HepG2 (cell line): ENCODE measurements around the gene PIAS1. TPM values are rescaled to one million over a fixed set of nuclear protein-coding genes. Genes with fewer than 3 reads are reported as not detected.

ENCODE experiments used
- GTF2F1 ChIP-seq: fragments of 150-350 bp; IDR thresholded peaks from 2 replicates; pipeline ENCODE4 v1.6.1; 2014; ENCODE audit warnings: low read length
- MBNL3 ChIP-seq: fragments of 250-450 bp; sonication (Bioruptor Pico); conservative IDR thresholded peaks from 2 replicates; pipeline ENCODE4 v1.8.0; 2022; ENCODE audit warnings: mild to moderate bottlenecking, inconsistent platforms
- NR2F1 ChIP-seq, 2 experiments: fragments of 450-650 bp in 1 of 2; formaldehyde crosslinking in 1 of 2; IDR thresholded peaks; 2 replicates each; pipeline versions ENCODE4 v1.5.0 to v1.6.1; 2016 to 2020; ENCODE audit warnings: mild to moderate bottlenecking in 1 of 2, missing compliant biosample characterization in 1 of 2, missing genetic modification reagents in 1 of 2, moderate library complexity in 1 of 2
- POLR2A ChIP-seq, 2 experiments: IDR thresholded peaks; 2 replicates each; pipeline ENCODE4 v1.6.1; 2011; ENCODE audit warnings: low read depth in 2 of 2, low read length in 2 of 2, mild to moderate bottlenecking in 1 of 2, moderate library complexity in 1 of 2; ENCODE audit not compliant: insufficient read depth in 1 of 2
- SAP130 ChIP-seq: IDR thresholded peaks from 2 replicates; pipeline ENCODE4 v1.6.1; 2016; ENCODE audit warnings: low read depth
- SMAD3 ChIP-seq: sonication (generic); formaldehyde crosslinking; IDR thresholded peaks from 2 replicates; pipeline ENCODE4 v1.4.0; 2020; ENCODE audit warnings: missing genetic modification reagents
- TOPORS ChIP-seq: sonication (generic); formaldehyde crosslinking; IDR thresholded peaks from 2 replicates; pipeline ENCODE4 v1.8.0; 2023; ENCODE audit warnings: mild to moderate bottlenecking, missing genetic modification reagents
- ZFP1 ChIP-seq: IDR thresholded peaks from 2 replicates; pipeline ENCODE4 v1.6.1; 2016
- ZFX ChIP-seq: sonication (generic); formaldehyde crosslinking; IDR thresholded peaks from 2 replicates; pipeline ENCODE4 v1.4.0; 2020; ENCODE audit warnings: mild to moderate bottlenecking, low read depth, missing genetic modification reagents, moderate library complexity
- ZNF296 ChIP-seq: sonication (generic); formaldehyde crosslinking; conservative IDR thresholded peaks from 2 replicates; pipeline ENCODE4 v1.5.0; 2020; ENCODE audit warnings: mild to moderate bottlenecking, missing genetic modification reagents
- ZNF558 ChIP-seq: sonication (generic); formaldehyde crosslinking; IDR thresholded peaks from 2 replicates; pipeline ENCODE4 v1.9.0; 2022; ENCODE audit warnings: mild to moderate bottlenecking, missing genetic modification reagents, borderline replicate concordance
- polyA plus RNA-seq, 8 experiments: library from polyadenylated mRNA; depleted of rRNA in 3 of 8; stranded (reverse) in 7 of 8; unstranded in 1 of 8; fragments of >200 nt; fragmentation: Illumina TruSeq in 4 of 8; extraction: Trizol in 4 of 8; gene quantifications; 2 replicates each; pipeline versions ENCODE4 v1.2.1 to v1.2.3, GENCODE V29; 2011 to 2016; ENCODE audit warnings: low read depth in 4 of 8, missing spikeins in 1 of 8, mixed read lengths in 1 of 8; ENCODE audit not compliant: insufficient read depth in 1 of 8
- total RNA-seq, 5 experiments: library from RNA; depleted of rRNA; stranded (reverse); fragments of >200 nt; fragmentation: Illumina TruSeq; extraction: Trizol; gene quantifications; 2 replicates each; pipeline ENCODE4 v1.2.3, GENCODE V29; 2016; ENCODE audit warnings: low read depth in 1 of 5
- TF ChIP-seq, protein P1 (sequence below): sonication (generic); formaldehyde crosslinking; IDR thresholded peaks from 2 replicates; pipeline ENCODE4 v1.5.0; 2020; ENCODE audit warnings: mild to moderate bottlenecking, missing genetic modification reagents, borderline replicate concordance
- TF ChIP-seq, protein P2 (sequence below): sonication (generic); formaldehyde crosslinking; IDR thresholded peaks from 2 replicates; pipeline ENCODE4 v1.4.0; 2020; ENCODE audit warnings: mild to moderate bottlenecking, missing genetic modification reagents
- TF ChIP-seq, protein P3 (sequence below), 2 experiments: IDR thresholded peaks; 2 replicates each; pipeline ENCODE4 v1.6.1; 2011 to 2012; ENCODE audit warnings: low read length in 2 of 2, borderline replicate concordance in 1 of 2, low read depth in 1 of 2, mild to moderate bottlenecking in 1 of 2, moderate library complexity in 1 of 2

The PIAS1 gene
- total and polyA plus RNA-seq, 2 of the 13 experiments (the other 11 are each of a cell fraction or from before 2014, with no cell fraction given) = 20.7 to 33.7 TPM

DNA sequence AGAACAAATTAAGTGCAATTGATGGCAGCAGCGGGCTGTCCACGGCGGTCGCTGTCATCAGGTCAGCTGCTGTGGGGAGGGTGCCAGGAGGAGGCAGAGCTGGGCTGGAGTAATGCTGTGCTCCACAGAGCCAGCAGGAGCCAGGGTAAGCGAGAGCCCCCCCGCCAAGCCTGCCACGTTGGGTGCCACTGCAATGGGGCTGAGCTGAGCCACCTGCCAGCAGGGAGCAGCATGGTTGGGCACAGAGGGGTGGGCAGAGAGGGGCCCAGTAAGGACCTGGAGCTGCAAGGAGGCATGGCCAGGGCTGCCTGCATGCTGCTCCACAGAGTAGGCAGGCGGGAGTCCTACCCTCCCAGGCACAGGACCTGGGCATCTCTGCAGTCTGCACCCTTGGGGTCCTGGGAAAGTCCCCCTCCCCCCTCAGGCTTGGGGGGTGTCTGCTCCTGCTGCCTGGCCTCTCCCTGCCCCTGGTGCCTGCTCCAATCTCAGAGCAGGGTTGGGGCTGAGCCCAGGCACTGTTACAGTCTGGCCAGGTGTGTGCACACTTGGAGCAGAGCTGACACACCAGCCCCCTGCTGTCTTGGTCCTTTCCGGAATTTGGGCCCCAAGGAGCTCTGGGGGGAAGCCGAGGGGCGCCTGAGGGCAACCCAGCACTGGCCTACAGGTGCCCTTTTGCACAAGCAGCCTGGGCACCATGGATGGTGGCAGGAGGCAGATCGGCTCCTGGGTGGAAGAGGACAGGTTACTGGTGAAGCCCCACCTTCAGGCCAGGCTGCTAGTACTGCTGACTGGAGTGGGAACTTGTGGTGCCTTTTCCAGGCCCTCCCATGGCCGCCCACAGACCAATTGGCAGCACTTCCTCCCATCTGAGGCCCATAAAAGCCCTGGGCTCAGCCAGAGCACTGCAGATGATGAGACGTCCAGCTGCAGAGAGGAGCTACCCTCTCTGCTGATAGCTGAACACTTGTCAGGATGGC is 8.5 kb upstream of the PIAS1 start (continued):
- TF ChIP-seq, protein P1, sequence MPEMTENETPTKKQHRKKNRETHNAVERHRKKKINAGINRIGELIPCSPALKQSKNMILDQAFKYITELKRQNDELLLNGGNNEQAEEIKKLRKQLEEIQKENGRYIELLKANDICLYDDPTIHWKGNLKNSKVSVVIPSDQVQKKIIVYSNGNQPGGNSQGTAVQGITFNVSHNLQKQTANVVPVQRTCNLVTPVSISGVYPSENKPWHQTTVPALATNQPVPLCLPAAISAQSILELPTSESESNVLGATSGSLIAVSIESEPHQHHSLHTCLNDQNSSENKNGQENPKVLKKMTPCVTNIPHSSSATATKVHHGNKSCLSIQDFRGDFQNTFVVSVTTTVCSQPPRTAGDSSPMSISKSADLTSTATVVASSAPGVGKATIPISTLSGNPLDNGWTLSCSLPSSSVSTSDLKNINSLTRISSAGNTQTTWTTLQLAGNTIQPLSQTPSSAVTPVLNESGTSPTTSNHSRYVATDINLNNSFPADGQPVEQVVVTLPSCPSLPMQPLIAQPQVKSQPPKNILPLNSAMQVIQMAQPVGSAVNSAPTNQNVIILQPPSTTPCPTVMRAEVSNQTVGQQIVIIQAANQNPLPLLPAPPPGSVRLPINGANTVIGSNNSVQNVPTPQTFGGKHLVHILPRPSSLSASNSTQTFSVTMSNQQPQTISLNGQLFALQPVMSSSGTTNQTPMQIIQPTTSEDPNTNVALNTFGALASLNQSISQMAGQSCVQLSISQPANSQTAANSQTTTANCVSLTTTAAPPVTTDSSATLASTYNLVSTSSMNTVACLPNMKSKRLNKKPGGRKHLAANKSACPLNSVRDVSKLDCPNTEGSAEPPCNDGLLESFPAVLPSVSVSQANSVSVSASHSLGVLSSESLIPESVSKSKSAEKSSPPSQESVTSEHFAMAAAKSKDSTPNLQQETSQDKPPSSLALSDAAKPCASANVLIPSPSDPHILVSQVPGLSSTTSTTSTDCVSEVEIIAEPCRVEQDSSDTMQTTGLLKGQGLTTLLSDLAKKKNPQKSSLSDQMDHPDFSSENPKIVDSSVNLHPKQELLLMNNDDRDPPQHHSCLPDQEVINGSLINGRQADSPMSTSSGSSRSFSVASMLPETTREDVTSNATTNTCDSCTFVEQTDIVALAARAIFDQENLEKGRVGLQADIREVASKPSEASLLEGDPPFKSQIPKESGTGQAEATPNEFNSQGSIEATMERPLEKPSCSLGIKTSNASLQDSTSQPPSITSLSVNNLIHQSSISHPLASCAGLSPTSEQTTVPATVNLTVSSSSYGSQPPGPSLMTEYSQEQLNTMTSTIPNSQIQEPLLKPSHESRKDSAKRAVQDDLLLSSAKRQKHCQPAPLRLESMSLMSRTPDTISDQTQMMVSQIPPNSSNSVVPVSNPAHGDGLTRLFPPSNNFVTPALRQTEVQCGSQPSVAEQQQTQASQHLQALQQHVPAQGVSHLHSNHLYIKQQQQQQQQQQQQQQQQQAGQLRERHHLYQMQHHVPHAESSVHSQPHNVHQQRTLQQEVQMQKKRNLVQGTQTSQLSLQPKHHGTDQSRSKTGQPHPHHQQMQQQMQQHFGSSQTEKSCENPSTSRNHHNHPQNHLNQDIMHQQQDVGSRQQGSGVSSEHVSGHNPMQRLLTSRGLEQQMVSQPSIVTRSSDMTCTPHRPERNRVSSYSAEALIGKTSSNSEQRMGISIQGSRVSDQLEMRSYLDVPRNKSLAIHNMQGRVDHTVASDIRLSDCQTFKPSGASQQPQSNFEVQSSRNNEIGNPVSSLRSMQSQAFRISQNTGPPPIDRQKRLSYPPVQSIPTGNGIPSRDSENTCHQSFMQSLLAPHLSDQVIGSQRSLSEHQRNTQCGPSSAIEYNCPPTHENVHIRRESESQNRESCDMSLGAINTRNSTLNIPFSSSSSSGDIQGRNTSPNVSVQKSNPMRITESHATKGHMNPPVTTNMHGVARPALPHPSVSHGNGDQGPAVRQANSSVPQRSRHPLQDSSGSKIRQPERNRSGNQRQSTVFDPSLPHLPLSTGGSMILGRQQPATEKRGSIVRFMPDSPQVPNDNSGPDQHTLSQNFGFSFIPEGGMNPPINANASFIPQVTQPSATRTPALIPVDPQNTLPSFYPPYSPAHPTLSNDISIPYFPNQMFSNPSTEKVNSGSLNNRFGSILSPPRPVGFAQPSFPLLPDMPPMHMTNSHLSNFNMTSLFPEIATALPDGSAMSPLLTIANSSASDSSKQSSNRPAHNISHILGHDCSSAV (CRISPR knock-in tag) = no peak
- TF ChIP-seq ZNF558 (CRISPR knock-in tag) (no peak), NR2F1 (CRISPR knock-in tag; IDR thresholded peaks at IDR 0.05) (no peak), SMAD3 (CRISPR knock-in tag) (no peak), ZFX (no peak), MBNL3 (CRISPR knock-in tag) (no peak), GTF2F1 (no peak), POLR2A (IDR thresholded peaks at IDR 0.05; ENCODE audit: insufficient read depth in 1 of 2, low read depth in 2 of 2, low read length in 2 of 2) (peak; percentile 50 to 64; a peak in 3 of 4 replicates), ZNF296 (no peak), TOPORS (CRISPR knock-in tag) (no peak), SAP130 (CRISPR knock-in tag) (peak; percentile 16), ZFP1 (CRISPR knock-in tag) (no peak)
- TF ChIP-seq, protein P2, sequence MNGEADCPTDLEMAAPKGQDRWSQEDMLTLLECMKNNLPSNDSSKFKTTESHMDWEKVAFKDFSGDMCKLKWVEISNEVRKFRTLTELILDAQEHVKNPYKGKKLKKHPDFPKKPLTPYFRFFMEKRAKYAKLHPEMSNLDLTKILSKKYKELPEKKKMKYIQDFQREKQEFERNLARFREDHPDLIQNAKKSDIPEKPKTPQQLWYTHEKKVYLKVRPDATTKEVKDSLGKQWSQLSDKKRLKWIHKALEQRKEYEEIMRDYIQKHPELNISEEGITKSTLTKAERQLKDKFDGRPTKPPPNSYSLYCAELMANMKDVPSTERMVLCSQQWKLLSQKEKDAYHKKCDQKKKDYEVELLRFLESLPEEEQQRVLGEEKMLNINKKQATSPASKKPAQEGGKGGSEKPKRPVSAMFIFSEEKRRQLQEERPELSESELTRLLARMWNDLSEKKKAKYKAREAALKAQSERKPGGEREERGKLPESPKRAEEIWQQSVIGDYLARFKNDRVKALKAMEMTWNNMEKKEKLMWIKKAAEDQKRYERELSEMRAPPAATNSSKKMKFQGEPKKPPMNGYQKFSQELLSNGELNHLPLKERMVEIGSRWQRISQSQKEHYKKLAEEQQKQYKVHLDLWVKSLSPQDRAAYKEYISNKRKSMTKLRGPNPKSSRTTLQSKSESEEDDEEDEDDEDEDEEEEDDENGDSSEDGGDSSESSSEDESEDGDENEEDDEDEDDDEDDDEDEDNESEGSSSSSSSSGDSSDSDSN (CRISPR knock-in tag) = 0 out of 2 replicates have a peak, but pooled peaks have one; percentile 36
- TF ChIP-seq, protein P3, sequence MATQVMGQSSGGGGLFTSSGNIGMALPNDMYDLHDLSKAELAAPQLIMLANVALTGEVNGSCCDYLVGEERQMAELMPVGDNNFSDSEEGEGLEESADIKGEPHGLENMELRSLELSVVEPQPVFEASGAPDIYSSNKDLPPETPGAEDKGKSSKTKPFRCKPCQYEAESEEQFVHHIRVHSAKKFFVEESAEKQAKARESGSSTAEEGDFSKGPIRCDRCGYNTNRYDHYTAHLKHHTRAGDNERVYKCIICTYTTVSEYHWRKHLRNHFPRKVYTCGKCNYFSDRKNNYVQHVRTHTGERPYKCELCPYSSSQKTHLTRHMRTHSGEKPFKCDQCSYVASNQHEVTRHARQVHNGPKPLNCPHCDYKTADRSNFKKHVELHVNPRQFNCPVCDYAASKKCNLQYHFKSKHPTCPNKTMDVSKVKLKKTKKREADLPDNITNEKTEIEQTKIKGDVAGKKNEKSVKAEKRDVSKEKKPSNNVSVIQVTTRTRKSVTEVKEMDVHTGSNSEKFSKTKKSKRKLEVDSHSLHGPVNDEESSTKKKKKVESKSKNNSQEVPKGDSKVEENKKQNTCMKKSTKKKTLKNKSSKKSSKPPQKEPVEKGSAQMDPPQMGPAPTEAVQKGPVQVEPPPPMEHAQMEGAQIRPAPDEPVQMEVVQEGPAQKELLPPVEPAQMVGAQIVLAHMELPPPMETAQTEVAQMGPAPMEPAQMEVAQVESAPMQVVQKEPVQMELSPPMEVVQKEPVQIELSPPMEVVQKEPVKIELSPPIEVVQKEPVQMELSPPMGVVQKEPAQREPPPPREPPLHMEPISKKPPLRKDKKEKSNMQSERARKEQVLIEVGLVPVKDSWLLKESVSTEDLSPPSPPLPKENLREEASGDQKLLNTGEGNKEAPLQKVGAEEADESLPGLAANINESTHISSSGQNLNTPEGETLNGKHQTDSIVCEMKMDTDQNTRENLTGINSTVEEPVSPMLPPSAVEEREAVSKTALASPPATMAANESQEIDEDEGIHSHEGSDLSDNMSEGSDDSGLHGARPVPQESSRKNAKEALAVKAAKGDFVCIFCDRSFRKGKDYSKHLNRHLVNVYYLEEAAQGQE (IDR thresholded peaks at IDR 0.05; ENCODE audit: borderline replicate concordance in 1 of 2, low read depth in 1 of 2, low read length in 2 of 2) = no peak
